ENCODE measurements around the gene PTPRM. TPM values are rescaled to one million over a fixed set of nuclear protein-coding genes. Genes with fewer than 3 reads are reported as not detected.
A peak's percentile ranks its signal among the peaks of the same experiment; 100 is the strongest.

The PTPRM gene
- total RNA-seq, 1 donor from 2014 or later: 42.1 TPM

DNA sequence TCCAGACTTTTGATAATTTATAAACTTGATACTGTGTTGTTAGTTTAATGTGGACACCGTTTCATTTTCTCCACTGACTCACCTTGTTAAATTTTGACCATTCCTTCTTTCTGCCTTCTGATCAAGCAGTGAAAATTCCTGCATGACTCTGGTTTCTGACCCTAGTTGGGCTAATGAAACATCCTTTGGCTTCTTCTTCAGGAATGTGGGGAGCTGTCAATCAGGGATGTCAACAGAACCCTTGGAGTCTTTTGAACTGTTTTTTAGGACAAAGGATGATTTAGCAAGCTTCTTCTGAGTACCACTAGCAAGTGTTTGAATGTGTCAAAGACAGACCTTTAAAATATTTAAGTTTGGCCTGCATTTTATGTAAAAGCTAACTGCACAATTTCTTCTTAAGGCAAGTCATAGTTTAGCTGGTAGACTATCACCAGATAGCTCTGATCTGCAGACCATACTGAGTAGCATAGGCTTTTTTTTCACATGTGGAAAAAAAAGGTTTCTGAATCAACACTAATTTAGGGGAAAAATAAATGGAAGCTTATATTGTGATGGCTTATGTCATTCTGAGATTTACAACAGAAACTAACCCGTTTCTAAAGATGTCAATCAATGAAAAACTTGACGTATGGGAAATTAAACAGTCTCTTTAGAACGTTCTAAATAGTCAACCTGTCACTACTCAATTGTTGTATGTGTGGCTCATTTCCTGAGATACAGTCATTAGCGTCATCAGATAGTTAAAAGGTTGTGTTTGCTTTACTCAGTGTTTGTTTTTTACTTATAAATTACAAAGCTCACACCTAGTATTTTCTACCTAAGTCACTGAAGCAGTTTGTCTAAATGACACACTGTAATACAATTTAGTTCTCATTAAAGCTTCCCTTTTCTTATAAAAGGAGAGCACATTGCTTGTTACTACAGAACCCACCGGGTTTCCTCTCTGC, 311.4 kb downstream of the PTPRM start:
- DNase-seq (ENCODE audit: low read depth) (peak; percentile 95), FAIRE-seq (no peak)
- Histone ChIP-seq H3K4me3 (ENCODE audit: low read depth, low read length) (no peak overlapping the region), H3K36me3 (ENCODE audit: control insufficient read depth, insufficient read depth, low read length) (no peaks in the 10 kb centered on the region), H3K27me3 (ENCODE audit: control insufficient read depth, insufficient read depth, low read length) (no peaks in the 10 kb centered on the region)
- TF ChIP-seq, protein P1, sequence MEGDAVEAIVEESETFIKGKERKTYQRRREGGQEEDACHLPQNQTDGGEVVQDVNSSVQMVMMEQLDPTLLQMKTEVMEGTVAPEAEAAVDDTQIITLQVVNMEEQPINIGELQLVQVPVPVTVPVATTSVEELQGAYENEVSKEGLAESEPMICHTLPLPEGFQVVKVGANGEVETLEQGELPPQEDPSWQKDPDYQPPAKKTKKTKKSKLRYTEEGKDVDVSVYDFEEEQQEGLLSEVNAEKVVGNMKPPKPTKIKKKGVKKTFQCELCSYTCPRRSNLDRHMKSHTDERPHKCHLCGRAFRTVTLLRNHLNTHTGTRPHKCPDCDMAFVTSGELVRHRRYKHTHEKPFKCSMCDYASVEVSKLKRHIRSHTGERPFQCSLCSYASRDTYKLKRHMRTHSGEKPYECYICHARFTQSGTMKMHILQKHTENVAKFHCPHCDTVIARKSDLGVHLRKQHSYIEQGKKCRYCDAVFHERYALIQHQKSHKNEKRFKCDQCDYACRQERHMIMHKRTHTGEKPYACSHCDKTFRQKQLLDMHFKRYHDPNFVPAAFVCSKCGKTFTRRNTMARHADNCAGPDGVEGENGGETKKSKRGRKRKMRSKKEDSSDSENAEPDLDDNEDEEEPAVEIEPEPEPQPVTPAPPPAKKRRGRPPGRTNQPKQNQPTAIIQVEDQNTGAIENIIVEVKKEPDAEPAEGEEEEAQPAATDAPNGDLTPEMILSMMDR (IDR thresholded peaks at IDR 0.05; ENCODE audit: insufficient read depth, low read length, severe bottlenecking): no peak

GRCh38 chr18:7879717-7880116, 312.6 kb downstream of the PTPRM start:
- DNase-seq (ENCODE audit: low read depth) (peak; percentile 91), FAIRE-seq (no peak)
- no peaks in the 10 kb centered on the region for H3K27me3 ChIP-seq (ENCODE audit: control insufficient read depth, insufficient read depth, low read length)
- no peak overlapping the region for H3K4me3 ChIP-seq (ENCODE audit: low read depth, low read length)
- H3K36me3 ChIP-seq (ENCODE audit: control insufficient read depth, insufficient read depth, low read length): no peaks in the 10 kb centered on the region
- TF ChIP-seq, protein P1 (IDR thresholded peaks at IDR 0.05; ENCODE audit: insufficient read depth, low read length, severe bottlenecking): no peak

GRCh38 chr18:7885865-7886264, 318.7 kb downstream of the PTPRM start:
- Histone ChIP-seq H3K36me3 (ENCODE audit: control insufficient read depth, insufficient read depth, low read length) (no peaks in the 10 kb centered on the region), H3K27me3 (ENCODE audit: control insufficient read depth, insufficient read depth, low read length) (no peaks in the 10 kb centered on the region), H3K4me3 (ENCODE audit: low read depth, low read length) (no peak overlapping the region)
- TF ChIP-seq, protein P1 (IDR thresholded peaks at IDR 0.05; ENCODE audit: insufficient read depth, low read length, severe bottlenecking): no peak
- FAIRE-seq (no peak), DNase-seq (ENCODE audit: low read depth) (no peak)

DNA sequence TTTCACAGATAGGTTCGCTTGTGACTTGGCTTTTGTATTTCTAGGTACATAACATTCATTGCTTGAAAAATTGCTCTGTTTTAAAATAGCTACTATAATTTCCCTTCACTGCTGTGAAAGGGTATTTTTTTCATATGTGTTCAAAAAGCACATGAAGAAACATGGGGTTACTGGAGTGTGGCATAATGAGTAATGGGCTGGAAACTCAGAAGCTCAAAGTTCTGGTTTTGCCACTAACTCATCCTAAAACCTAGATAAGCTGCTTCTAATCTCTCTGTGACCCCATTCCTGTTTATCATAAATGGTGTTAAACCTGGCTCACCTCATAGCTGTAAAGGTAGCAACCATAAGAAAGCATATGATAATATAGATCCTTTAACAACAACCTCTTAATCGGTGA, 319.3 kb downstream of the PTPRM start:
- TF ChIP-seq, protein P1 (IDR thresholded peaks at IDR 0.05; ENCODE audit: insufficient read depth, low read length, severe bottlenecking): no peak
- Histone ChIP-seq H3K27me3 (ENCODE audit: control insufficient read depth, insufficient read depth, low read length) (no peaks in the 10 kb centered on the region), H3K4me3 (ENCODE audit: low read depth, low read length) (no peak overlapping the region), H3K36me3 (ENCODE audit: control insufficient read depth, insufficient read depth, low read length) (no peaks in the 10 kb centered on the region)
- DNase-seq (ENCODE audit: low read depth) (no peak), FAIRE-seq (no peak)

- TF ChIP-seq, protein P1 (IDR thresholded peaks at IDR 0.05; ENCODE audit: insufficient read depth, low read length, severe bottlenecking): no peak
- no peak overlapping the region for H3K4me3 ChIP-seq (ENCODE audit: low read depth, low read length)
- DNase-seq (ENCODE audit: low read depth) (no peak), FAIRE-seq (no peak)
- no peaks in the 10 kb centered on the region for H3K36me3 ChIP-seq (ENCODE audit: control insufficient read depth, insufficient read depth, low read length)
- H3K27me3 ChIP-seq (ENCODE audit: control insufficient read depth, insufficient read depth, low read length): no peaks in the 10 kb centered on the region
Measured at GRCh38 chr18:7889515-7889914, 322.4 kb downstream of the PTPRM start.

Data from bronchial epithelial cell (primary cell).